Kidney epithelial cell (primary cell): Measurements from ENCODE around the gene BTBD9. TPM values are rescaled to one million over a fixed set of nuclear protein-coding genes. Genes with fewer than 3 reads are reported as not detected.

Source experiments
- DNase-seq: peaks from one replicate; pipeline ENCODE4 v3.0.0-alpha.2; 2010; ENCODE audit warnings: low read depth
- H3K27me3 ChIP-seq: 2 replicates; pipeline ENCODE4 v1.6.0; 2011; ENCODE audit warnings: low read length; ENCODE audit not compliant: control insufficient read depth, insufficient read depth
- H3K36me3 ChIP-seq: 2 replicates; pipeline ENCODE4 v1.5.1; 2011; ENCODE audit warnings: low read length; ENCODE audit not compliant: control insufficient read depth, insufficient read depth
- H3K4me3 ChIP-seq: 2 replicates; pipeline ENCODE4 v1.5.1; 2011; ENCODE audit warnings: low read depth, mild to moderate bottlenecking, control low read depth, low read length
- total RNA-seq: library from RNA; depleted of rRNA; stranded (reverse); fragments of >200 nt; gene quantifications from 2 replicates; pipeline ENCODE4 v1.2.3, GENCODE V29; 2015
- TF ChIP-seq, protein P1 (sequence below): IDR thresholded peaks from 2 replicates; pipeline ENCODE4 v1.5.1; 2011; ENCODE audit warnings: mild to moderate bottlenecking, moderate library complexity, low read length, control low read depth, inconsistent platforms; ENCODE audit not compliant: insufficient read depth, poor library complexity, severe bottlenecking

Gene BTBD9
- total RNA-seq, 1 donor from 2014 or later, result 7.3 TPM

DNA sequence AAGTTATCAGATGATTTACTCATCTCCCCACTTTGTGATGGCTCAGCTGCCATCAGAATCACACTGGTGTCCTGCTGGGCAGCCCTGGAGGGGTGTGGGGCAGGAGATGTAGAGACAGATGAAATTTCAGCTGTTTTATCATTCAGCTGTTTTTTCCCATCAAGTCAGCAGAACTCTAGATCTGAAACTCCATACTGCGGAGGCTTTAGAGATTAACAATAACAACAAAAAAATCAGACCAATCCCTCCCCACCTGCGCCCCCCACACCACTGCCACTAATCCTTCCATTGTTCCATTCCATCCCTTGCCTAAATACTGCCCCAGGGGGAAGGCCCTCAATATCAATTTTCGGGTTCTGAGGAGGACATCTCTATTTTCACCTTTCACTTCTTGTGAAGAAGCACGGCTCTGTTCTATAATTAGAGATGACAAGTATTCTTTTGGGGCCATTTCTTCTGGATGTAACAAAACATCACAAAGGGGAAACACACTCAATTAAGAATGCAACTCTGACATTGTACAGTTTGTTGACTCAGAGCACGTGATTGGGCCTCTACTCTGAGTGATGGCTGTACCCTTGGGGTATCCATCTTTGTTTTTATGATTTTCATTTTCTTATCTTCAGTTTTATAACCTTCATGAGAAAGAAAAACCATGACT is 423.9 kb downstream of the BTBD9 start:
- Histone ChIP-seq H3K27me3 (no peaks in the 10 kb centered on the region), H3K4me3 (no peak overlapping the region), H3K36me3 (no peaks in the 10 kb centered on the region)
- DNase-seq, result no peak
- TF ChIP-seq, protein P1, sequence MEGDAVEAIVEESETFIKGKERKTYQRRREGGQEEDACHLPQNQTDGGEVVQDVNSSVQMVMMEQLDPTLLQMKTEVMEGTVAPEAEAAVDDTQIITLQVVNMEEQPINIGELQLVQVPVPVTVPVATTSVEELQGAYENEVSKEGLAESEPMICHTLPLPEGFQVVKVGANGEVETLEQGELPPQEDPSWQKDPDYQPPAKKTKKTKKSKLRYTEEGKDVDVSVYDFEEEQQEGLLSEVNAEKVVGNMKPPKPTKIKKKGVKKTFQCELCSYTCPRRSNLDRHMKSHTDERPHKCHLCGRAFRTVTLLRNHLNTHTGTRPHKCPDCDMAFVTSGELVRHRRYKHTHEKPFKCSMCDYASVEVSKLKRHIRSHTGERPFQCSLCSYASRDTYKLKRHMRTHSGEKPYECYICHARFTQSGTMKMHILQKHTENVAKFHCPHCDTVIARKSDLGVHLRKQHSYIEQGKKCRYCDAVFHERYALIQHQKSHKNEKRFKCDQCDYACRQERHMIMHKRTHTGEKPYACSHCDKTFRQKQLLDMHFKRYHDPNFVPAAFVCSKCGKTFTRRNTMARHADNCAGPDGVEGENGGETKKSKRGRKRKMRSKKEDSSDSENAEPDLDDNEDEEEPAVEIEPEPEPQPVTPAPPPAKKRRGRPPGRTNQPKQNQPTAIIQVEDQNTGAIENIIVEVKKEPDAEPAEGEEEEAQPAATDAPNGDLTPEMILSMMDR, result no peak

DNA sequence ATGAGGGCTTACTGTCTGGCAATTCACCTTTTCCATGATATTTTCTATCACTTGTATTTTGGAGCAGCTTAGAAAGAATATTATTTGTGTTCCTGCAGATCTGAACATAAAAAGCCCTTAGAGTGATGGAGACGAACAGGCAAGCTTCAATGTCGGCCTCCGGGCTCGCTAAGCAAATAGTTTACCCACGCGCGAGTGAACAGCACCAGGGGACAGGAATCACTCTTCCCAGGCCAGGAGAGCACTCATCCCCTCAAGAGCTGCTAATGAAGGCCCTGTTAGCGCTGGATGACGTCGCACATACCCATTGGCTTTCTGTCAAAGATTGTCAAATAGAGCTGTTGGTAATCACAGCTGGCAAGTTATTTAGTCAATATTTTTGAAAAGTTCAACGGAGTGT is 424.5 kb downstream of the BTBD9 start:
- no peaks in the 10 kb centered on the region for H3K36me3 ChIP-seq
- TF ChIP-seq, protein P1, result no peak
- no peak for DNase-seq

DNA sequence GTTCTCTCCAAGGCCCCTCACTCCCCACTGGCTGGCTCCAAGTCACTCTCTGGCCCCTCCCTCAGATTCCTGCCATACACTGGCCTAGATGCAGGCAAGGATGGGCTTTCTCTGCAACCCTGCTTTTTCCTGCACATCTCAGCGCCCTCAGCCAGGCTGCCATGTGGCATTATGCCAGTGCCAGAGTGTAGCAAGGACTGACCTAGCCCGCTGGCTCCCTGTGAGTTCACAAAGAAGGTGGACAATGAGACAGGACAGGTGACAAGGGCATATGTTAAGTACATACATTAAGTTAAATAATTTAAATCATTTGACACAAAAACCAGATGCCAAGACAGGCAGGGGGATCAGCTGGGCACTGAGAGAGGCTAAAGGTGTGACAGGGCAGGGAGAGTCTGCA is 425.6 kb downstream of the BTBD9 start:
- H3K4me3 ChIP-seq, result no peak overlapping the region
- no peaks in the 10 kb centered on the region for H3K27me3 ChIP-seq
- TF ChIP-seq, protein P1, result no peak
- no peak for DNase-seq
- no peaks in the 10 kb centered on the region for H3K36me3 ChIP-seq

More for the DNA sequence above, 424.5 kb downstream of the BTBD9 start:
- Histone ChIP-seq H3K27me3 (no peaks in the 10 kb centered on the region), H3K4me3 (no peak overlapping the region)

DNA sequence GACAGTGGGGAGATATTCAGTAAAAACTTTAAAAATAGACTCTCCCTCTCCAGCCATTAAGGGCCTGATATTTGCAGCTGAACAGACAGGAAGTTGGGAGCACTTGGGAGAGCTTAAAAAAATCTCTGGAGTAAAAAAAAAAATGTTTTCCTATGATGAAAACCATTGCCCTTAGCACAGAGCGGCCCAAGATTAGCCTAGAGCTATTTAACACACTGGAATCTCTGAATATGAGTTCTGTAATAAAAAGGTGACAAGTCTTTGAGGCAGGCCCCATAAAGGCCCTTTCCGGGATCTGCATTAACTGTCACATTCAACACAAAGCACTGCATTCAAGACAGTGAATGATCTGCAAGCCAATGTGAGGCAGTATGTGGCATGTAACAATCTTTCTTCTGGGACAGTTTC is 426.5 kb downstream of the BTBD9 start:
- no peak for DNase-seq
- TF ChIP-seq, protein P1, result no peak
- Histone ChIP-seq H3K27me3 (no peaks in the 10 kb centered on the region), H3K4me3 (no peak overlapping the region), H3K36me3 (no peaks in the 10 kb centered on the region)

DNA sequence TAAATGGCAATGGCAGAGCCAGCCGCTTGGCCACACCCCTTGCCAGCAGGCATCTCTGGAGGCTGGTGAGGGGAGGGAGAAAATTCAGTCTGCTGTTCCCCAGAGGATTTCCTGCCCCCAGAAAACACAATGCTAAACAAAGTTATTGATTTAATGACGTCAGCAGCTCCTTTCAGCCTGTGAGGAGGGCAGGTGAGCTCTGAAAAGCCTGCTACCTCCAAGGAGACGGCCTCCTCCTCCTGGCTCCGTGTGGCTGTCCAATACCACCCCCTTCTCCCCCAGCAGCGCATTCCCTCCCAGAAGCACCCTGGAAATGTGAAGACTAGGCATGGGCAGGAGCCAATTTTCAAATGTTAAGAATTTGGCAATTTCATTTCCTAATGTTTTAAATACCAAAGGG is 427.1 kb downstream of the BTBD9 start:
- no peak for DNase-seq
- Histone ChIP-seq H3K4me3 (no peak overlapping the region), H3K27me3 (no peaks in the 10 kb centered on the region), H3K36me3 (no peaks in the 10 kb centered on the region)
- TF ChIP-seq, protein P1, result no peak

DNA sequence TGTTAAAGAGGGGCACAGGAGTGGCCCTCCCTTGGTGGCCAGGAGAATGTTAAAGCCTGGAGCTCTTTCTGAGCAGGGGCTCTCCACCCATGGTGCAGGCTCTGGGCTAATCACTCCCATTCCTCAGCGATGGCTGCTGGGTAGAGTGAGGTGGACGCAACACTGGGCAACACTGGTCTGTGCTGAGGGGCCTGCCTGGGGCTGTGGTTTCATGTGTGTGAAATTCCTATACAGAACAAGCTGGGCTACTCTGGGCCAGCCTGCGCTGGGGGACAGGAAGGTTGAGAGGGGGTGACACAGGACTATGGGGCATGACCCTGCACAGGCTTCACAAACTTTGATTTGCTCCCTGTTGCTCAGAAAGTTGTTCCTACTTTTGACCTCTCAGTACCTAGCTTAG is 427.6 kb downstream of the BTBD9 start:
- H3K36me3 ChIP-seq, result no peaks in the 10 kb centered on the region
- no peak overlapping the region for H3K4me3 ChIP-seq
- no peaks in the 10 kb centered on the region for H3K27me3 ChIP-seq
- TF ChIP-seq, protein P1, result no peak
- no peak for DNase-seq
